Muscle layer of colon (tissue), 2 donors: Measurements from ENCODE around the gene ABCD3.

Experiments used
- H3K27ac ChIP-seq: one replicate; pipeline ENCODE4 v1.7.0; 2013; ENCODE audit warnings: low read depth, mild to moderate bottlenecking, low read length, moderate library complexity
- H3K27me3 ChIP-seq, 2 donors: one replicate each; pipeline ENCODE4 v1.7.0; 2013; ENCODE audit warnings: low read length in 2 of 2, mild to moderate bottlenecking in 2 of 2; ENCODE audit not compliant: insufficient read depth in 2 of 2, control insufficient read depth in 1 of 2
- H3K36me3 ChIP-seq: one replicate; pipeline ENCODE4 v1.7.0; 2013; ENCODE audit warnings: mild to moderate bottlenecking, low read length; ENCODE audit not compliant: insufficient read depth
- H3K4me1 ChIP-seq: one replicate; pipeline ENCODE4 v1.7.0; 2013; ENCODE audit warnings: mild to moderate bottlenecking, low read length; ENCODE audit not compliant: insufficient read depth
- H3K4me3 ChIP-seq, 2 donors: one replicate each; pipeline ENCODE4 v1.7.0; 2013; ENCODE audit warnings: low read length in 2 of 2, low read depth in 1 of 2, mild to moderate bottlenecking in 1 of 2, moderate library complexity in 1 of 2
- H3K9ac ChIP-seq: one replicate; pipeline ENCODE4 v1.7.0; 2013; ENCODE audit warnings: low read length
- H3K9me3 ChIP-seq: one replicate; pipeline ENCODE4 v1.7.0; 2013; ENCODE audit warnings: mild to moderate bottlenecking, low read length
- donor health status: abdominal sarcoma.
- donor health status: Adenocarcinoma of cecum.

Gene ABCD3

GRCh38 chr1:94394247-94394646, 23.9 kb upstream of the ABCD3 start:
- no peaks in the 10 kb centered on the region for H3K9me3 ChIP-seq
- H3K4me1 ChIP-seq, result no peaks in the 10 kb centered on the region
- H3K27ac ChIP-seq, result no peak overlapping the region
- H3K4me3 ChIP-seq, result no peak overlapping the region
- H3K9ac ChIP-seq, result no peak overlapping the region
- H3K27me3 ChIP-seq, result no peaks in the 10 kb centered on the region
- no peaks in the 10 kb centered on the region for H3K36me3 ChIP-seq

- H3K27me3 ChIP-seq, result no peaks in the 10 kb centered on the region
- H3K36me3 ChIP-seq, result no peaks in the 10 kb centered on the region
- H3K9me3 ChIP-seq, result no peaks in the 10 kb centered on the region
- no peak overlapping the region for H3K27ac ChIP-seq
- H3K4me1 ChIP-seq, result no peaks in the 10 kb centered on the region
- H3K4me3 ChIP-seq, result no peak overlapping the region
- H3K9ac ChIP-seq, result no peak overlapping the region
Observed at GRCh38 chr1:94395231-94395630, 23.0 kb upstream of the ABCD3 start.

- H3K27ac ChIP-seq, result no peak overlapping the region
- H3K9ac ChIP-seq, result no peak overlapping the region
- H3K9me3 ChIP-seq, result no peaks in the 10 kb centered on the region
- no peaks in the 10 kb centered on the region for H3K4me1 ChIP-seq
- no peaks in the 10 kb centered on the region for H3K27me3 ChIP-seq
- H3K4me3 ChIP-seq, result no peak overlapping the region
- no peaks in the 10 kb centered on the region for H3K36me3 ChIP-seq
Observed at GRCh38 chr1:94395748-94396309, 22.4 kb upstream of the ABCD3 start.

- no peak overlapping the region for H3K4me3 ChIP-seq
- H3K9me3 ChIP-seq, result no peaks in the 10 kb centered on the region
- H3K27ac ChIP-seq, result no peak overlapping the region
- H3K4me1 ChIP-seq, result no peaks in the 10 kb centered on the region
- H3K27me3 ChIP-seq, result no peaks in the 10 kb centered on the region
- H3K36me3 ChIP-seq, result no peaks in the 10 kb centered on the region
- no peak overlapping the region for H3K9ac ChIP-seq
Observed at GRCh38 chr1:94396356-94397010, 21.7 kb upstream of the ABCD3 start.

- no peak overlapping the region for H3K27ac ChIP-seq
- no peaks in the 10 kb centered on the region for H3K9me3 ChIP-seq
- no peak overlapping the region for H3K4me3 ChIP-seq
- no peaks in the 10 kb centered on the region for H3K36me3 ChIP-seq
- no peak overlapping the region for H3K9ac ChIP-seq
- H3K27me3 ChIP-seq, result no peaks in the 10 kb centered on the region
- H3K4me1 ChIP-seq, result no peaks in the 10 kb centered on the region
Observed at GRCh38 chr1:94398356-94398755, 19.8 kb upstream of the ABCD3 start.

- Histone ChIP-seq H3K27me3 (no peaks in the 10 kb centered on the region), H3K9me3 (no peaks in the 10 kb centered on the region), H3K36me3 (no peaks in the 10 kb centered on the region), H3K4me1 (no peaks in the 10 kb centered on the region), H3K9ac (no peak overlapping the region), H3K4me3 (no peak overlapping the region), H3K27ac (no peak overlapping the region)
Observed at GRCh38 chr1:94399453-94399852, 18.7 kb upstream of the ABCD3 start.

- H3K9me3 ChIP-seq, result no peaks in the 10 kb centered on the region
- no peaks in the 10 kb centered on the region for H3K4me1 ChIP-seq
- H3K27ac ChIP-seq, result no peak overlapping the region
- H3K4me3 ChIP-seq, result no peak overlapping the region
- no peaks in the 10 kb centered on the region for H3K36me3 ChIP-seq
- H3K9ac ChIP-seq, result no peak overlapping the region
- H3K27me3 ChIP-seq, result no peaks in the 10 kb centered on the region
Observed at GRCh38 chr1:94401206-94401605, 17.0 kb upstream of the ABCD3 start.

- H3K36me3 ChIP-seq, result no peaks in the 10 kb centered on the region
- H3K4me3 ChIP-seq, result no peak overlapping the region
- H3K27me3 ChIP-seq, result no peaks in the 10 kb centered on the region
- no peak overlapping the region for H3K27ac ChIP-seq
- H3K4me1 ChIP-seq, result no peaks in the 10 kb centered on the region
- no peaks in the 10 kb centered on the region for H3K9me3 ChIP-seq
- H3K9ac ChIP-seq, result no peak overlapping the region
Observed at GRCh38 chr1:94406446-94406845, 11.7 kb upstream of the ABCD3 start.

- no peaks in the 10 kb centered on the region for H3K36me3 ChIP-seq
- H3K9ac ChIP-seq, result no peak overlapping the region
- no peak overlapping the region for H3K27ac ChIP-seq
- no peak overlapping the region for H3K4me3 ChIP-seq
- H3K4me1 ChIP-seq, result no peaks in the 10 kb centered on the region
- H3K27me3 ChIP-seq, result no peaks in the 10 kb centered on the region
- H3K9me3 ChIP-seq, result no peaks in the 10 kb centered on the region
Observed at GRCh38 chr1:94408104-94408830, 9.9 kb upstream of the ABCD3 start.

GRCh38 chr1:94411237-94411636, 7.0 kb upstream of the ABCD3 start:
- H3K27ac ChIP-seq, result no peak overlapping the region

GRCh38 chr1:94413311-94413710, 4.9 kb upstream of the ABCD3 start:
- no peak overlapping the region for H3K9ac ChIP-seq
- no peaks in the 10 kb centered on the region for H3K36me3 ChIP-seq
- H3K27me3 ChIP-seq, result no peaks in the 10 kb centered on the region
- H3K4me3 ChIP-seq, result no peak overlapping the region
- no peak overlapping the region for H3K27ac ChIP-seq
- no peaks in the 10 kb centered on the region for H3K9me3 ChIP-seq
- peaks cover 8% of the 10 kb centered on the region for H3K4me1 ChIP-seq

More at GRCh38 chr1:94411237-94411636, 7.0 kb upstream of the ABCD3 start:
- Histone ChIP-seq H3K27me3 (no peaks in the 10 kb centered on the region), H3K36me3 (no peaks in the 10 kb centered on the region), H3K9ac (no peak overlapping the region), H3K4me1 (no peaks in the 10 kb centered on the region), H3K9me3 (no peaks in the 10 kb centered on the region), H3K4me3 (no peak overlapping the region)
